Ovary (tissue), 3 donors: ENCODE data around the gene WNK1.

Experiments
- CTCF ChIP-seq, 3 donors: fragments of 450-650 bp in 2 of 3; fragments of 200-600 bp in 1 of 3; IDR thresholded peaks; one replicate each; pipeline versions ENCODE4 v1.5.1 to v1.8.0; 2016 to 2022; ENCODE audit warnings: antibody characterized with exemption in 3 of 3, mild to moderate bottlenecking in 1 of 3
- EP300 ChIP-seq: sonication (generic); formaldehyde crosslinking; IDR thresholded peaks from one replicate; pipeline ENCODE4 v1.6.1; 2017; ENCODE audit warnings: antibody characterized with exemption
- POLR2A ChIP-seq: fragments of 450-650 bp; IDR thresholded peaks from one replicate; pipeline ENCODE4 v1.6.1; 2017; ENCODE audit warnings: antibody characterized with exemption, mild to moderate bottlenecking, moderate library complexity
- donor health status: DM: no; HTN: no; CAD: no.

GRCh38 chr12:716506-716905, 35.9 kb upstream of the WNK1 start:
- TF ChIP-seq EP300, result no peak
- no peak for TF ChIP-seq CTCF (IDR thresholded peaks at IDR 0.05)
- no peak for TF ChIP-seq POLR2A
